A549 (cell line): Measurements from ENCODE around the gene GPM6B.

ENCODE experiments used
- CTCF ChIP-seq: fragments of >200 bp; sonication (Bioruptor Twin); formaldehyde crosslinking; IDR thresholded peaks from 3 replicates; pipeline ENCODE4 v1.5.1; 2016
- ESRRA ChIP-seq: fragments of 150-350 bp; IDR thresholded peaks from 2 replicates; pipeline ENCODE4 v1.6.1; 2014; ENCODE audit warnings: mild to moderate bottlenecking, low read length, borderline replicate concordance
- USF2 ChIP-seq: fragments of 450-650 bp; IDR thresholded peaks from 2 replicates; pipeline ENCODE4 v1.6.1; 2014; ENCODE audit warnings: antibody characterized with exemption

GRCh38 chrX:13845721-13846378 is 29.0 kb upstream of the GPM6B start:
- no peak for TF ChIP-seq CTCF
- TF ChIP-seq USF2 = no peak
- no peak for TF ChIP-seq ESRRA
